ENCODE results near the gene ACSS2.

DNA sequence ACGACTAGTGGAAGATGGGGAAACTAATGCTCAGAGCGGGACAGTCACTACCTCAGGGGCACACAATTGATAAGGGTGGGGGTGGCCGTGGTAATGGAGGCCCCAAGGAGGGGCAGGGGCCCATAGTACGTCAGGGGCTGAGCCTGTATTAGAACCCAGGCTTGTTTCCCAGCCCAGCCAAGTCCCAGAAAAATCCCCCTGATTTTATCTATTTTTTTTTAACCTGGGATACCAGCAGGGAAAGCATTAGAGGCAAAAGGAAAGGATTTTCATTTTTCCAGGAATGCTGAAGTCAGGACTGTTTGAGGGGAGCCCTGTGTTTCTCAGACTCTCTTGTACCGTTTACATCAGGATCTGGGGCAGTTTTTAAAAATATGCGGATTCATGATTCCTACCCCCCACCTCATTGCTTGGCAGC lies 79.6 kb downstream of the ACSS2 start:
- TF ChIP-seq, protein P1, sequence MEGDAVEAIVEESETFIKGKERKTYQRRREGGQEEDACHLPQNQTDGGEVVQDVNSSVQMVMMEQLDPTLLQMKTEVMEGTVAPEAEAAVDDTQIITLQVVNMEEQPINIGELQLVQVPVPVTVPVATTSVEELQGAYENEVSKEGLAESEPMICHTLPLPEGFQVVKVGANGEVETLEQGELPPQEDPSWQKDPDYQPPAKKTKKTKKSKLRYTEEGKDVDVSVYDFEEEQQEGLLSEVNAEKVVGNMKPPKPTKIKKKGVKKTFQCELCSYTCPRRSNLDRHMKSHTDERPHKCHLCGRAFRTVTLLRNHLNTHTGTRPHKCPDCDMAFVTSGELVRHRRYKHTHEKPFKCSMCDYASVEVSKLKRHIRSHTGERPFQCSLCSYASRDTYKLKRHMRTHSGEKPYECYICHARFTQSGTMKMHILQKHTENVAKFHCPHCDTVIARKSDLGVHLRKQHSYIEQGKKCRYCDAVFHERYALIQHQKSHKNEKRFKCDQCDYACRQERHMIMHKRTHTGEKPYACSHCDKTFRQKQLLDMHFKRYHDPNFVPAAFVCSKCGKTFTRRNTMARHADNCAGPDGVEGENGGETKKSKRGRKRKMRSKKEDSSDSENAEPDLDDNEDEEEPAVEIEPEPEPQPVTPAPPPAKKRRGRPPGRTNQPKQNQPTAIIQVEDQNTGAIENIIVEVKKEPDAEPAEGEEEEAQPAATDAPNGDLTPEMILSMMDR (IDR thresholded peaks at IDR 0.05) = peak in 1 of 4 experiments; percentile 7
- no peak for TF ChIP-seq POLR2AphosphoS5 (IDR thresholded peaks at IDR 0.05)
